Body of pancreas (tissue), 4 donors: ENCODE results near the gene TEX13B. TPM values are rescaled to one million over a fixed set of nuclear protein-coding genes. Genes with fewer than 3 reads are reported as not detected.

Source experiments
- ATAC-seq: fragments of 150-250 bp; one replicate; pipeline ENCODE4 v1.9.1; 2016
- DNase-seq, 4 donors: peaks; one replicate each; pipeline ENCODE4 v3.0.0-alpha.2; 2019
- H3K27ac ChIP-seq, 4 donors: fragments of 200-600 bp; sonication (generic); 1 replicate in 3 of 4; 2 replicates in 1 of 4; pipeline versions ENCODE4 v1.5.1 to v1.6.1; 2016 to 2019; ENCODE audit warnings: mild to moderate bottlenecking in 1 of 4, mixed read lengths in 1 of 4, moderate library complexity in 1 of 4
- H3K27me3 ChIP-seq, 2 donors: fragments of 200-600 bp; sonication (generic); one replicate each; pipeline ENCODE4 v1.6.0; 2016; ENCODE audit warnings: mild to moderate bottlenecking in 1 of 2
- H3K36me3 ChIP-seq, 2 donors: fragments of 200-600 bp; sonication (generic); replicated peaks in 1 of 2; 2 replicates each; pipeline ENCODE4 v1.5.1; 2016; ENCODE audit warnings: low read depth in 2 of 2; ENCODE audit not compliant: insufficient read depth in 1 of 2
- H3K4me1 ChIP-seq: fragments of 200-600 bp; sonication (generic); one replicate; pipeline ENCODE4 v1.6.0; 2016
- H3K4me3 ChIP-seq, 2 donors: fragments of 200-600 bp; sonication (generic); 1 replicate in 1 of 2; 2 replicates in 1 of 2; pipeline ENCODE4 v1.5.1; 2016 to 2019
- H3K9me3 ChIP-seq, 3 donors: fragments of 200-600 bp; sonication (generic); 1 replicate in 2 of 3; 2 replicates in 1 of 3; pipeline ENCODE4 v1.5.1; 2016
- CTCF ChIP-seq, 7 experiments: fragments of 450-650 bp in 4 of 7; fragments of 200-600 bp in 3 of 7; sonication (generic) in 3 of 7; IDR thresholded peaks; one replicate each; pipeline ENCODE4 v1.5.1; 2016 to 2019; ENCODE audit warnings: antibody characterized with exemption in 7 of 7
- POLR2A ChIP-seq, 3 donors: fragments of 450-650 bp; IDR thresholded peaks; one replicate each; pipeline ENCODE4 v1.6.1; 2016; ENCODE audit warnings: antibody characterized with exemption in 3 of 3, mild to moderate bottlenecking in 2 of 3
- WGBS, 2 donors: methylation state at CpG; one replicate each; pipeline ENCODE4 v1.1.5; 2017; 5-methylcytosine and 5-hydroxymethylcytosine counted together
- intact Hi-C: fragments of 100-400 bp; cut with DNase I; formaldehyde crosslinking; loops from one replicate; pipeline ENCODE4 v1.15.1; 2023
- total RNA-seq, 2 donors: library from RNA; depleted of rRNA; stranded (reverse); fragments of >200 nt; gene quantifications; one replicate each; pipeline ENCODE4 v1.1.0, GENCODE V29; 2016

Gene TEX13B
- total RNA-seq, 2 donors from 2014 or later = not detected

DNA sequence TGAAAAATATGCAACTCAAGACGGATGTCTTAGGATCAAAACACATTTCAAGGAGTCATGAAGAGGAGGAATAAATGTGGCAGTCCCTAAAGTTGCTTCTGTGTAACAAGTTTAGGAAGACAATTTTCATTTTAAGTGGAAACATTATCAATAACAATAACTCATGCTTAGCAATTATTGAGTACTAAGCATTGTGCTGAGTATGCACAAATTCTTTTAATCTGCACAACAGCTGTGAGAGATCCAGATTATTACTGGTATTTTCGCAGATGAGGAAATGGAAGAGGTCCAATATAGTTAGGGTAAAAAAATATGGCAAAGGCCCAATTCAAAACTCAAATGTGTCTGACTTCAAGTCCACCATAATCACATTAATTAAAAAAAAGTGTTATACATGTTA is 2.9 kb upstream of the TEX13B start:
- no peak overlapping the region for H3K27ac ChIP-seq
- no peaks in the 10 kb centered on the region for H3K36me3 ChIP-seq
- H3K4me3 ChIP-seq = no peak overlapping the region
- no peak for ATAC-seq
- H3K27me3 ChIP-seq = no peaks in the 10 kb centered on the region
- WGBS, 2 donors = 54 to 60% methylated on average over 2 of the region's 2 CpGs
- no peaks in the 10 kb centered on the region for H3K4me1 ChIP-seq
- no peaks in the 10 kb centered on the region for H3K9me3 ChIP-seq
- intact Hi-C loops = no loop called here
- TF ChIP-seq POLR2A (IDR thresholded peaks at IDR 0.05) (no peak), CTCF (IDR thresholded peaks at IDR 0.05) (no peak)
- no peak for DNase-seq

DNA sequence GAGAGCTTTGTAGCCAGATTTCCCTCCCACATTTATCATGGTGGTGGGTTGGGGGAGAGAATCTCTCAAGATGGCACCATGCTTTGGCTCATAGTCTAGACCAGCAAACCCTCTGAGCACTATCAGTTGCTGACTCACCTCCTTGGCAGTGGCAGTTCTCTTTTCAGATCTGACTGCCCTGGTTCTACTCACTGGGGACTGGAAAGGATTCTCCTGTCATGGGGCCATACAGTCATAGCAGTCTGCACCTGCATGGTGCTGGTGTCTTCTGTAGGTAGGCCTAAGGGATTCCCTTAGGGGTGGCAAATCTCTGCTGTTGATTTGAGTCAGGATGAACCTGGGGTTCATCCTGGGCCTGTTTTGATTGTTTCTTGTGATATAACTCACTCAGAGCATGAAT is 2.6 kb downstream of the TEX13B start:
- H3K4me3 ChIP-seq = no peak overlapping the region
- no peaks in the 10 kb centered on the region for H3K27me3 ChIP-seq
- no peak for DNase-seq
- H3K9me3 ChIP-seq = no peaks in the 10 kb centered on the region
- ATAC-seq = no peak
- H3K36me3 ChIP-seq = no peaks in the 10 kb centered on the region
- intact Hi-C loops = no loop called here
- H3K27ac ChIP-seq = no peak overlapping the region
- no peaks in the 10 kb centered on the region for H3K4me1 ChIP-seq
- TF ChIP-seq POLR2A (IDR thresholded peaks at IDR 0.05) (no peak), CTCF (IDR thresholded peaks at IDR 0.05) (no peak)

DNA sequence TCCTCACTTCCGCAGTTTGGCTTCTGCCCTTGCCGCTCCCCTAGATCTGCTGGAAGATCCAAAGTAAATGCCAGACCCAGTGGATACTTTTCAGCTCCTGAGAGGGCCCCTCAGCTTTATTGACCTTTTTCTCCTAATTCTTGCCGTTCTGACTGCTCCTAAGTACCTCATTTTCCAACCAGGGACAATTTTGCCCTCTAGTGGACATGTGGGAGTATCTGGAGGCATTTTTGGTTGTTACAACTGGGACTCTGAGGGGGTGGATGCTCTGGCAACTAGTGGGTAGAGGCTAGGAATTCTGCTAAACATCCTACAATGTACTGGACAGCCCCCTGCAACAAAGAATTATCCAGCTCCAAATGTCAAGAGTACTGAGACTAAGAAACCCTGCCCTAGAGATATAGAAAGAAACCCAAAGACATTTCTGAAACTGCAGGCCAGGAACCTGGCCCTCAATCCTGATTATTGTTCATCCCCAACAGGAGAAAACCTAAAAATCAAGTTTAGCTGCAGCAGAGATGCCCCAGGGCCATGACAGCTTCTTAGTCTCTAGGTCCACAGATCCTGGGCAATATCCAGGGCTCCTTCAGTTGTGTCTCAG is 3.4 kb downstream of the TEX13B start:
- DNase-seq = peak in 1 of 4 donors; percentile 3
- TF ChIP-seq POLR2A (IDR thresholded peaks at IDR 0.05) (no peak), CTCF (IDR thresholded peaks at IDR 0.05) (peak in 6 of 7 experiments; percentile 17 to 37 (median 30))
- Histone ChIP-seq H3K27ac (no peak overlapping the region), H3K27me3 (no peaks in the 10 kb centered on the region), H3K36me3 (no peaks in the 10 kb centered on the region), H3K4me1 (no peaks in the 10 kb centered on the region), H3K9me3 (no peaks in the 10 kb centered on the region), H3K4me3 (no peak overlapping the region)
- WGBS, 2 donors = 34 to 36% methylated on average over 3 of the region's 3 CpGs
- no peak for ATAC-seq
- intact Hi-C loops = no loop called here

GRCh38 chrX:107978071-107978470 is 4.1 kb downstream of the TEX13B start:
- 60 to 100% methylated on average over 2 to 4 of the region's 4 CpGs for WGBS, 2 donors
- intact Hi-C loops = no loop called here

More at GRCh38 chrX:107978071-107978470, 4.1 kb downstream of the TEX13B start:
- Histone ChIP-seq H3K4me1 (no peaks in the 10 kb centered on the region), H3K4me3 (no peak overlapping the region), H3K27me3 (no peaks in the 10 kb centered on the region), H3K9me3 (no peaks in the 10 kb centered on the region), H3K36me3 (no peaks in the 10 kb centered on the region), H3K27ac (no peak overlapping the region)
- no peak for TF ChIP-seq CTCF (IDR thresholded peaks at IDR 0.05)
- TF ChIP-seq POLR2A (IDR thresholded peaks at IDR 0.05) = no peak
- ATAC-seq (no peak), DNase-seq (no peak)
